Keratinocyte (primary cell): ENCODE data around the gene CD300H.

Source experiments
- CTCF ChIP-seq, 3 experiments: IDR thresholded peaks in 1 of 3; conservative IDR thresholded peaks in 1 of 3; optimal IDR thresholded peaks in 1 of 3; 2 replicates in 2 of 3; 3 replicates in 1 of 3; pipeline versions ENCODE3 to v1.5.1; 2011; ENCODE audit warnings: low read length in 3 of 3, mild to moderate bottlenecking in 3 of 3, moderate library complexity in 2 of 3, control low read depth in 1 of 3, inconsistent platforms in 1 of 3; ENCODE audit not compliant: insufficient read depth in 2 of 3; ENCODE audit errors: extremely low read depth in 1 of 3
- EZH2 ChIP-seq: IDR thresholded peaks from one replicate; pipeline ENCODE4 v1.6.1; 2012; ENCODE audit warnings: inconsistent platforms, mild to moderate bottlenecking, low read length, moderate library complexity

GRCh38 chr17:74536890-74537289 is 30.4 kb downstream of the CD300H start:
- no peak for TF ChIP-seq CTCF (optimal IDR thresholded peaks at IDR 0.05 in 1 of 3, IDR thresholded peaks at IDR 0.05 in 1 of 3, conservative IDR thresholded peaks at IDR 0.05 in 1 of 3; ENCODE audit: extremely low read depth in 1 of 3, insufficient read depth in 2 of 3, low read length in 3 of 3)
- no peak for TF ChIP-seq EZH2
